HepG2 (cell line): ENCODE results near the gene OR2C1. TPM values are rescaled to one million over a fixed set of nuclear protein-coding genes. Genes with fewer than 3 reads are reported as not detected.
A peak's percentile ranks its signal among the peaks of the same experiment; 100 is the strongest.

Experiments
- ARHGAP35 ChIP-seq: sonication (generic); formaldehyde crosslinking; IDR thresholded peaks from 2 replicates; pipeline ENCODE4 v1.9.0; 2022; ENCODE audit warnings: mild to moderate bottlenecking, inconsistent platforms, moderate library complexity, missing genetic modification reagents, borderline replicate concordance
- CBX1 ChIP-seq: IDR thresholded peaks from one replicate; pipeline ENCODE4 v1.6.1; 2016; ENCODE audit warnings: antibody characterized with exemption, low read depth
- CBX2 ChIP-seq, 2 experiments: fragments of 200-600 bp in 1 of 2; sonication (generic); formaldehyde crosslinking in 1 of 2; IDR thresholded peaks; 2 replicates each; pipeline versions ENCODE4 v1.7.0 to v1.8.1; 2018 to 2022; ENCODE audit warnings: low read depth in 2 of 2, low read length in 1 of 2, mild to moderate bottlenecking in 1 of 2, missing genetic modification reagents in 1 of 2
- CEBPG ChIP-seq: IDR thresholded peaks from 2 replicates; pipeline ENCODE4 v1.6.1; 2016
- DR1 ChIP-seq: sonication (generic); formaldehyde crosslinking; IDR thresholded peaks from 2 replicates; pipeline ENCODE4 v1.8.0; 2021; ENCODE audit warnings: mild to moderate bottlenecking, missing genetic modification reagents, inconsistent platforms
- HNF1A ChIP-seq, 2 experiments: sonication (generic) in 1 of 2; formaldehyde crosslinking in 1 of 2; IDR thresholded peaks; 2 replicates each; pipeline versions ENCODE4 v1.4.0 to v1.6.1; 2016 to 2020; ENCODE audit warnings: borderline replicate concordance in 1 of 2, low read depth in 1 of 2, mild to moderate bottlenecking in 1 of 2, missing genetic modification reagents in 1 of 2
- MED13 ChIP-seq: sonication (generic); formaldehyde crosslinking; IDR thresholded peaks from 2 replicates; pipeline ENCODE4 v1.5.0; 2020; ENCODE audit warnings: missing genetic modification reagents
- NONO ChIP-seq, 2 experiments: fragments of 450-650 bp in 1 of 2; sonication (generic) in 1 of 2; formaldehyde crosslinking in 1 of 2; IDR thresholded peaks in 1 of 2; conservative IDR thresholded peaks in 1 of 2; 2 replicates each; pipeline versions ENCODE4 v1.6.1 to v1.8.0; 2017 to 2022; ENCODE audit warnings: mild to moderate bottlenecking in 1 of 2, missing genetic modification reagents in 1 of 2, moderate library complexity in 1 of 2
- PATZ1 ChIP-seq: sonication (generic); formaldehyde crosslinking; IDR thresholded peaks from 2 replicates; pipeline ENCODE4 v1.4.0; 2020; ENCODE audit warnings: missing genetic modification reagents
- PHF8 ChIP-seq: sonication (generic); formaldehyde crosslinking; IDR thresholded peaks from 2 replicates; pipeline ENCODE4 v1.5.0; 2020; ENCODE audit warnings: missing genetic modification reagents
- PITX1 ChIP-seq: sonication (generic); formaldehyde crosslinking; IDR thresholded peaks from 2 replicates; pipeline ENCODE4 v1.5.1; 2020; ENCODE audit warnings: mild to moderate bottlenecking, missing genetic modification reagents
- RAD21 ChIP-seq: fragments of 450-650 bp; formaldehyde crosslinking; IDR thresholded peaks from 2 replicates; pipeline ENCODE4 v1.5.0; 2020; ENCODE audit warnings: mild to moderate bottlenecking
- RAD51 ChIP-seq: fragments of 450-650 bp; IDR thresholded peaks from 2 replicates; pipeline ENCODE4 v1.6.1; 2016; ENCODE audit warnings: borderline replicate concordance
- SATB2 ChIP-seq: sonication (generic); formaldehyde crosslinking; IDR thresholded peaks from 2 replicates; pipeline ENCODE4 v1.5.0; 2020; ENCODE audit warnings: missing genetic modification reagents
- SMAD1 ChIP-seq: sonication (generic); formaldehyde crosslinking; IDR thresholded peaks from 2 replicates; pipeline ENCODE4 v1.4.0; 2020; ENCODE audit warnings: missing genetic modification reagents, low read depth, mild to moderate bottlenecking, borderline replicate concordance
- SMAD9 ChIP-seq: sonication (generic); formaldehyde crosslinking; IDR thresholded peaks from 2 replicates; pipeline ENCODE4 v1.5.1; 2020; ENCODE audit warnings: mild to moderate bottlenecking, missing genetic modification reagents
- SMC3 ChIP-seq: IDR thresholded peaks from 2 replicates; pipeline ENCODE4 v1.6.1; 2011; ENCODE audit warnings: low read length, improper control_type of control experiment
- SOX6 ChIP-seq, 2 experiments: fragments of 450-650 bp in 1 of 2; sonication (generic) in 1 of 2; formaldehyde crosslinking in 1 of 2; IDR thresholded peaks; 2 replicates each; pipeline versions ENCODE4 v1.4.0 to v1.6.1; 2017 to 2020; ENCODE audit warnings: antibody characterized with exemption in 1 of 2, mild to moderate bottlenecking in 1 of 2, missing genetic modification reagents in 1 of 2
- ZEB1 ChIP-seq: IDR thresholded peaks from 2 replicates; pipeline ENCODE4 v1.6.1; 2012; ENCODE audit warnings: mild to moderate bottlenecking, low read depth, inconsistent platforms; ENCODE audit not compliant: insufficient replicate concordance
- ZNF20 ChIP-seq: sonication (generic); formaldehyde crosslinking; IDR thresholded peaks from 2 replicates; pipeline ENCODE4 v1.4.0; 2020; ENCODE audit warnings: mild to moderate bottlenecking, moderate library complexity, missing genetic modification reagents
- ZNF205 ChIP-seq: IDR thresholded peaks from 2 replicates; pipeline ENCODE4 v1.6.1; 2018; ENCODE audit warnings: missing biosample characterization, missing genetic modification reagents
- ZNF484 ChIP-seq: sonication (generic); formaldehyde crosslinking; IDR thresholded peaks from 2 replicates; pipeline ENCODE4 v1.5.1; 2020; ENCODE audit warnings: mild to moderate bottlenecking, low read depth, missing genetic modification reagents, borderline replicate concordance
- ZNF564 ChIP-seq: sonication (generic); formaldehyde crosslinking; IDR thresholded peaks from 2 replicates; pipeline ENCODE4 v1.8.1; 2023; ENCODE audit warnings: mild to moderate bottlenecking, missing genetic modification reagents
- ZNF83 ChIP-seq: sonication (generic); formaldehyde crosslinking; IDR thresholded peaks from 2 replicates; pipeline ENCODE4 v1.4.0; 2020; ENCODE audit warnings: missing genetic modification reagents, mild to moderate bottlenecking, borderline replicate concordance
- polyA plus RNA-seq, 8 experiments: library from polyadenylated mRNA; depleted of rRNA in 3 of 8; stranded (reverse) in 7 of 8; unstranded in 1 of 8; fragments of >200 nt; fragmentation: Illumina TruSeq in 4 of 8; extraction: Trizol in 4 of 8; gene quantifications; 2 replicates each; pipeline versions ENCODE4 v1.2.1 to v1.2.3, GENCODE V29; 2011 to 2016; ENCODE audit warnings: low read depth in 4 of 8, missing spikeins in 1 of 8, mixed read lengths in 1 of 8; ENCODE audit not compliant: insufficient read depth in 1 of 8
- total RNA-seq, 5 experiments: library from RNA; depleted of rRNA; stranded (reverse); fragments of >200 nt; fragmentation: Illumina TruSeq; extraction: Trizol; gene quantifications; 2 replicates each; pipeline ENCODE4 v1.2.3, GENCODE V29; 2016; ENCODE audit warnings: low read depth in 1 of 5

The OR2C1 gene
- total and polyA plus RNA-seq, 2 of the 13 experiments (the other 11 are each of a cell fraction or from before 2014, with no cell fraction given) = not detected

GRCh38 chr16:3364774-3365427 is 9.2 kb downstream of the OR2C1 start (continued):
- TF ChIP-seq HNF1A (IDR thresholded peaks at IDR 0.05; ENCODE audit: low read depth) (no peak), HNF1A (CRISPR knock-in tag; IDR thresholded peaks at IDR 0.05; ENCODE audit: borderline replicate concordance) (no peak), ZNF83 (CRISPR knock-in tag) (no peak), ZNF205 (CRISPR knock-in tag) (no peak), PHF8 (CRISPR knock-in tag) (peak; percentile 56; the same call in 1 of the 2 replicates), RAD51 (no peak), SMC3 (no peak), PATZ1 (no peak), DR1 (CRISPR knock-in tag) (no peak), RAD21 (CRISPR knock-in tag) (no peak), PITX1 (CRISPR knock-in tag) (no peak), ZNF564 (CRISPR knock-in tag) (no peak), SMAD1 (CRISPR knock-in tag) (no peak), ZNF484 (no peak), ZNF20 (CRISPR knock-in tag) (no peak), CBX1 (no peak), NONO (IDR thresholded peaks at IDR 0.05) (no peak), NONO (CRISPR knock-in tag; conservative IDR thresholded peaks at IDR 0.05) (no peak), SOX6 (IDR thresholded peaks at IDR 0.05) (no peak), SOX6 (CRISPR knock-in tag; IDR thresholded peaks at IDR 0.05) (no peak), CEBPG (CRISPR knock-in tag) (peak; percentile 76), MED13 (CRISPR knock-in tag) (no peak), CBX2 (IDR thresholded peaks at IDR 0.05; ENCODE audit: low read depth, low read length) (no peak), CBX2 (CRISPR knock-in tag; IDR thresholded peaks at IDR 0.05; ENCODE audit: low read depth) (no peak), ZEB1 (no peak), ARHGAP35 (no peak), SATB2 (CRISPR knock-in tag) (0 out of 2 replicates have a peak, but pooled peaks have one; percentile 43), SMAD9 (CRISPR knock-in tag) (no peak)
